Measurements from ENCODE around the gene DDIT4.

- TF ChIP-seq GATA3 (IDR thresholded peaks at IDR 0.05; ENCODE audit: low read depth, low read length) (no peak), GATA2 (IDR thresholded peaks at IDR 0.05; ENCODE audit: low read depth, low read length) (no peak)
Measured at GRCh38 chr10:72244573-72245038, 29.1 kb upstream of the DDIT4 start.
